ENCODE data around the gene JADE2. TPM values are rescaled to one million over a fixed set of nuclear protein-coding genes. Genes with fewer than 3 reads are reported as not detected.

JADE2 gene
- total RNA-seq, 1 donor from 2014 or later, result 26.3 TPM

- no peaks in the 10 kb centered on the region for H3K27me3 ChIP-seq (ENCODE audit: low read depth)
- peaks cover 58% of the 10 kb centered on the region for H3K36me3 ChIP-seq
- TF ChIP-seq CTCF (IDR thresholded peaks at IDR 0.05; ENCODE audit: borderline replicate concordance), result no peak
- DNase-seq, result no peak
- no peaks in the 10 kb centered on the region for H3K4me1 ChIP-seq
- H3K27ac ChIP-seq (replicated peaks), result no peak overlapping the region
- intact Hi-C loops (cut with micrococcal nuclease), result no loop called here
- H3K4me3 ChIP-seq, result no peak overlapping the region
- H3K9me3 ChIP-seq (replicated peaks), result no peaks in the 10 kb centered on the region
Measured at GRCh38 chr5:134603059-134603458, 77.6 kb downstream of the JADE2 start.

GRCh38 chr5:134604908-134605307 is 79.4 kb downstream of the JADE2 start:
- DNase-seq, result no peak
- no peak overlapping the region for H3K27ac ChIP-seq (replicated peaks)
- peaks cover 15% of the 10 kb centered on the region for H3K4me1 ChIP-seq
- no peak overlapping the region for H3K4me3 ChIP-seq
- intact Hi-C loops (cut with micrococcal nuclease), result no loop called here
- H3K36me3 ChIP-seq, result peaks cover 76% of the 10 kb centered on the region
- H3K27me3 ChIP-seq (ENCODE audit: low read depth), result no peaks in the 10 kb centered on the region
- H3K9me3 ChIP-seq (replicated peaks), result no peaks in the 10 kb centered on the region
- TF ChIP-seq CTCF (IDR thresholded peaks at IDR 0.05; ENCODE audit: borderline replicate concordance), result no peak

GRCh38 chr5:134606726-134607125 is 81.3 kb downstream of the JADE2 start:
- H3K4me3 ChIP-seq, result no peak overlapping the region
- H3K4me1 ChIP-seq, result peaks cover 18% of the 10 kb centered on the region
- H3K9me3 ChIP-seq (replicated peaks), result no peaks in the 10 kb centered on the region
- no peak for DNase-seq
- TF ChIP-seq CTCF (IDR thresholded peaks at IDR 0.05; ENCODE audit: borderline replicate concordance), result no peak
- H3K27ac ChIP-seq (replicated peaks), result no peak overlapping the region
- peaks cover 92% of the 10 kb centered on the region for H3K36me3 ChIP-seq
- intact Hi-C loops (cut with micrococcal nuclease), result no loop called here
- no peaks in the 10 kb centered on the region for H3K27me3 ChIP-seq (ENCODE audit: low read depth)

- intact Hi-C loops (cut with micrococcal nuclease), result no loop called here
- no peak for DNase-seq
- Histone ChIP-seq H3K36me3 (peaks cover 92% of the 10 kb centered on the region), H3K27ac (replicated peaks) (peak overlapping the region; percentile 47), H3K4me3 (no peak overlapping the region), H3K27me3 (ENCODE audit: low read depth) (no peaks in the 10 kb centered on the region), H3K9me3 (replicated peaks) (no peaks in the 10 kb centered on the region), H3K4me1 (peaks cover 18% of the 10 kb centered on the region)
- no peak for TF ChIP-seq CTCF (IDR thresholded peaks at IDR 0.05; ENCODE audit: borderline replicate concordance)
Measured at GRCh38 chr5:134608555-134608954, 83.1 kb downstream of the JADE2 start.

GRCh38 chr5:134609232-134609851 is 83.9 kb downstream of the JADE2 start:
- Histone ChIP-seq H3K27ac (replicated peaks) (peak overlapping the region; percentile 47), H3K4me1 (peaks cover 18% of the 10 kb centered on the region), H3K36me3 (peaks cover 92% of the 10 kb centered on the region), H3K4me3 (no peak overlapping the region), H3K9me3 (replicated peaks) (no peaks in the 10 kb centered on the region), H3K27me3 (ENCODE audit: low read depth) (no peaks in the 10 kb centered on the region)
- TF ChIP-seq CTCF (IDR thresholded peaks at IDR 0.05; ENCODE audit: borderline replicate concordance), result no peak
- intact Hi-C loops (cut with micrococcal nuclease), result no loop called here
- no peak for DNase-seq
